Stromal cell of bone marrow (primary cell): Measurements from ENCODE around the gene RP2.

ENCODE experiments used
- DNase-seq: peaks from one replicate; pipeline ENCODE4 v3.0.0-alpha.2; 2012; ENCODE audit warnings: low read depth

The RP2 gene

DNA sequence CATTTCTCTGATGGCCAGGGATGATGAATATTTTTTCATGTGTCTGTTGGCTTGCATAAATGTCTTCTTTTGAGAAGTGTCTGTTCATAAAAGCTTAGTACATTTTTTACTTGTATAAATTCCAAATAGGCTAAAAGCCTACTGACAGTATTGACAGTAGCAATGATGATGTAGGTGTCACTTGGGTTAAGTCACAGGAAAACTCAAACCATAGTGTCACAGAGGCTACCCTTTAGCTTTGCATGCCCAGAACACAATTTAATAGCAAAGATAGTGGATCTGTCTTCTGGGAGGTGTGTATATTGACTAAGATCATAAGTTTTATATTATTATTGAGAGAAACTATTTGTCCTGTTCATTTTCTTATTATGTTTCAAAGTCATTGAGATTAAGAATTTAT lies 8.1 kb downstream of the RP2 start:
- DNase-seq: no peak

DNA sequence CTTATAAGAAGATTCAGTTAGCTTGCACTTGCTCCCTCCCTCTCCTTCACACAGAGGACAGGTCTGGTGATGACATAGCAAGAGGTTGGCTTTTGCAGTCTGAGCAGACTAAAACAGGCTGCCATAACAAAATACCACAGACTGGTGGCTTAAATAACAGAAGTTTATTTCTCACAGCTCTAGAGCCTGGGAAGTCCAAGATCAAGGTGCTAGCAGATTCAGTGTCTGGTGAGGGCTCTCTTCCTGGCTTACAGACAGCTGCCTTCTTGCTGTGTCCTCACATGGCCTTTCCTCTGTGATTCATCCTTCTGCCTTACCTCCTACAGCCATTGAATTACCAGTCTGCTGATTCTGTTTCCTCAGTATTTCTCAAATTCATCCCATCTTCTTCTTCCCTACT lies 13.1 kb downstream of the RP2 start:
- DNase-seq: no peak

DNA sequence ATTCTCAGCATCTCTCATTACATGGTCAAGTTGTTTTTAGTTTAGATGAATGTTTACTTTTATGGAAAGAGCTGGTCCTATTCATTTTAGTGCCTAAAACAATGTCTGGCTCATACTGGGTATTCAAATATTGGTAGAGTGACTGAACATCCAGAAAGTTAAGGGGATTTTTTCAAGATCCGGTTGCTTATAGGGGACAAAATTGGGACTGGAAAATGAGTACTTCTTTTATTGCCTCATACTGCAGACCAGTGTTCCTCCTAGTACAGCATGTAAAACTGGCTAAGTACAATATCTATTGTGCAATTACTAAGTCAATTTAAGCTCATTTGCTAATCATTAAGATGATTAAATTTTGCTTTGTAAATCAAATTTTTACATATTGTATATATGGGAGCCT lies 13.9 kb downstream of the RP2 start:
- no peak for DNase-seq

DNA sequence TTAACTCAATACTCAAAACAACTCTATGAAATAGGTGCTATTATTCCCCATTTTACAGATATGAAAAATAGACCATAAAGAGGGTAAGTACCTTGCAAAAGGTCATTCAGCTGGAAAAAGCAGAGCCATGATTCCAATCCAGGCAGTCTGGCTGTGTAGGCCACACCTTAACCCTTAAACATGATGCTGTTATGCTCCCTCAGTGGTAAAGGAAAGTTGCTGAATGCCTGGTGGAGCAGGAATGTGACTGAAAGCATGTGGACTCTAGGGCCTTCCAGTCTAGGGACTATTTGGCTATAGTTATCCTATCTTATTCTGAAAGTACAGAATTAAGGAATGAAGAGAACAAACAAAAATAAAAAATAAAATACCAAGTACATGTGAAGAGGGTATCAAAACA lies 19.6 kb downstream of the RP2 start:
- DNase-seq: no peak

DNA sequence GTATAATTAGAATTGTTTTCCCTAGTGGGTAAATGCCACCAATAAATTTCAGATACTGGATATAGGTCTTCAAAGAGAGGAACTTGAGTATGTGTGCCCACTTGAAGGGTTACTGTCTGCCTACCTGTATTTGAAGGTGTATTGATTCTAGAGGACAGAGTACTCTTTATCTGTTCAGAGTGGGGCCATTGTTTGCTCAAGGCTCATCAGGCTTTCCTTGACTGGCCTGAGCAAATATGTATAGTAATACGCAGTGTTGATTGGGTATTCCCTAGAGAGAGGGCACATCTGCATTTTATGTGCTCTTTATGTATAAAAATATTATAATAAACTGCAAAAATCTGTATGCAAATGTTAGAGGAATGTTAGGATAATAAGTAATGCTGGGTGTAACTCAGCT lies 23.7 kb downstream of the RP2 start:
- DNase-seq: no peak

DNA sequence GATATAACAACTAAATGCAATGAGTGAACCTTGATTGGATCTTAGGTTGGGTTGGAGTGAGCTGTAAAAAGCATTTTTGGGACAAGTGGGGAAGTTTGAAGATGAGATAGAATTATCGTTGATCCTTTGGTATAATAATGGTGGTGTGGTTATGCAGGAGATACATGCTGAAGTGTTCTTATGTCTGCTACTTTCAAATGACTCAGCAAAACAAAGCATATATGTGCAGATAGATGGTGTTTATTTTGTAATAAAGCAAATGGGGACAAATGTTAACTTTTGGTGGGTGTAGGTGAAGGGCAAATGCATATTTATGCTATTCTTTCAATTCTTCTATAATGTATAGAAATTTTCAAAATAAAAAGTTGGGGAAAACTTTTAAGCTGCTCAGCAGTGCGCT lies 26.2 kb downstream of the RP2 start:
- no peak for DNase-seq

DNA sequence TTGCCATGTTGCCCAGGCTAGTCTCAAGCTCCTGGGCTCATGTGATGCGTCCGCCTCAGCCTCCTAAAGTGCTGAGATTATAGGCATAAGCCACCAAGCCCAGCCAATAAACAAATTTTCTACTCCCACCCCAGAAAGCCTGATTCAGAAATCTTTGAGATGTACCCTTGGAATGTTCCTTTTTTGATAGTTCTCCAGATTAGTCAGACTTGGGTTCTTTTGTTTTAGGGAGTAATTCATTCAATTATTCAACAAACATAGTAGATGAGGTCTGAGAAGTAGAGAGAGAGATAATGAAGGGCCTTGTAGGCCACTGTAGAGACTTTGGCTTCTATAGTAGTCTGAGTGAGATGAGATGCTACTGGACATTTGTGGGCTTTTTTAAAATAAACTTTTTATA lies 27.8 kb downstream of the RP2 start:
- peak; percentile 1 for DNase-seq

DNA sequence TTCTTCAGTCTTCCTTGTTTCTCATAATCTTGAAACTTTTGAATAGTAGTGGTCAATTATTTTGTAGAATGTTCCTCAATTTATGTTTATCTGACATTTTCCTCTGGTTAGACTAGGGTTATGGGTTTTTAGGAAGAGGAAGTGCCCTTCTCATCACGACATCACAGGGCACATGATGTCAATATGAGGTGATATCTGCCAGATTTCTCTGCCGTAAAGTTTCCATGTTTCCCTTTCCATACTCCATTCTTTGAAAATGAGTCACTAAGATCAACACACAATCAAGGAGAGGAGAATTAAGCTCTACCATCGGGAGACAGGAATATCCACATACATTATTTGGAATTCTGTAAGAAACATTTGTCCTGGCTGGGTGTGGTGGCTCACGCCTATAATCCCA lies 28.4 kb downstream of the RP2 start:
- DNase-seq: peak; percentile 36

DNA sequence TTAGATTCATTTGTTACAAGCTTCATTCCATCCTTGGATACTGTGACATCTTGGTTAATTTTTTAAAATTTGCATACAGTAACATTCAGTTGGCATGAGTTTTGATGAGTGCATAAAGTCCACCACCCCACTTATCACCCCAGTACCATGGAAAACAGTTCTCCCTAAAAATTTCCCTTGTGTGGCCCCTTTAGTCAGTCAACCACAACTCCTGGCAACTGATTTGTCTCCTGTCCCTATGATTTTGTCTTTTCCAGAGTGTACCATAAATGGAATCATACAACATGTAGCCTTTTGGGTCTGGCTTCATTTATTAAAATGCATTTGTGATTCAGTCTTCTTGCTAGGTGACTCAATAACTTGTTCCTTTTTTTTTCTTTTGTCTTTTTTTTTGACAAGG lies 29.9 kb downstream of the RP2 start:
- no peak for DNase-seq

DNA sequence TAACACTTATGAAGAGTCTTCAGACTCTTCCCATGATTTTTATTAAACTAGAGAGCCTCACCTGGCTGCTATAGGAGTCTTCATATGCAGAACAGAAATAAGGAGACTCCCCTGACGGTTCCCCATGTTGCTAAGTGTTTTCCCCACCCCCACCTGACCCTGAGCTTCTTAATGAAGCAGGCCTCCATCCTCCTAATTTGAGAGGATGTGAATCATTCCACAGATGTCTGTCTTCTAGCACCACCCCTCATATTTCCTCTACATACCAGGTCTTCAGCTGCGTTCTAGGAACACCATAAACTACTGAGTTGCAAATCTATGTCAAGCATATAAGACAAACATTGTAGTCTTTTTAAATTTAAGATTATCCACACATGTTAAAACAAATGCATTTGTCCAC lies 36.9 kb downstream of the RP2 start:
- DNase-seq: no peak

DNA sequence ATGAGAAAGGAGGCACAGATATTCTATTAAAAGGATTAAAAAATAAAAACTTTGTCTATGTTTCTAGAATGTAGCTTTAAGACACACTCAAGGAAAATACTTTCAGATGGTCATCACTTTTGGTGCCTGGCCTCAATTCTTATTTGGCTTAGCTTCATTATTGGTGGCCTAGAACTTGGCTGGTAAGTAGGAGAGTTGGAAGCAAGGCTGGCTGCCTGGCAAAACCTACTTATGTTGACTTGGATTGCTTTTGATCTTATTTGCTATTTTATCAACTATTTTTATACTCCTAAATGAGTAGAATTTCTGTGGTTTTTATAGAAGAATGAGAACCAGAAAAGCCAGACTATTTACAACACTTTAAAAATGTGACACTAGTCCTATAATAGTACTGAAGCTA lies 40.1 kb downstream of the RP2 start:
- DNase-seq: no peak

DNA sequence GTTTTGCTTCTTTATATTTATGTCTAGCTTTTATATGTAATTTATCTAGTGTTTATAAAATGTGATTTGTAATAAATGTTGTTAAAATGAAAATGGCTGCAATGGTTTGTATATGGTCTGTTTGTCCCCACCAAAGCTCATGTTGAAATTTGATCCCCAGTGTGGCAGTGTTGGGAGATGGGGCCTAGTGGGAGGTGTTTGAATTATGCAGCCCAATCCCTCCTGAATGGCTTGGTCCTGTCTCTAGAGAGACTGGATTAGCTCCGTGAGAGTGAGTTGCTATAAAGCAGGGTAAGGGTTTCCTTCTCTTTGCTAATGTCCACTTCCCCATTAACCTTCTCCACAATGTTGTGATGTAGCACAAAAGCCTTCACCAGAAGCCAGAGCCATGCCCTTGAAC lies 45.4 kb downstream of the RP2 start:
- no peak for DNase-seq

DNA sequence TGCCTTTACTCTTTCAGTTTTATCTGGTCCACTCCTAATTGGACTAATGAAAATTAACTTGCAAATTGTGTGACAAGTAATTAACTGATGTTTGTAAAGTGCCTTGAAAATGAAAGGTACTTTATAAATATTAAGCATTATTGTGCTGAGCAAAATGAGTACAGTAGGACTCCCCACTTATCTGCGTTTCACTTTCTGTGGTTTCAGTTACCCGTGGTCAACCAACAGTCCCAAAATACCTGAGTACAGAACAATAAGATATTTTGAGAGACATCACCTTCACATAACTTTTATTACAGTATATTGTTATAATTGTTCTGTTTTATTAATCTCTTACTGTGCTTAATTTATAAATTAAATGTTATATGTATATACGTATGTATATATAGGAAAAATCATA lies 48.0 kb downstream of the RP2 start:
- no peak for DNase-seq

DNA sequence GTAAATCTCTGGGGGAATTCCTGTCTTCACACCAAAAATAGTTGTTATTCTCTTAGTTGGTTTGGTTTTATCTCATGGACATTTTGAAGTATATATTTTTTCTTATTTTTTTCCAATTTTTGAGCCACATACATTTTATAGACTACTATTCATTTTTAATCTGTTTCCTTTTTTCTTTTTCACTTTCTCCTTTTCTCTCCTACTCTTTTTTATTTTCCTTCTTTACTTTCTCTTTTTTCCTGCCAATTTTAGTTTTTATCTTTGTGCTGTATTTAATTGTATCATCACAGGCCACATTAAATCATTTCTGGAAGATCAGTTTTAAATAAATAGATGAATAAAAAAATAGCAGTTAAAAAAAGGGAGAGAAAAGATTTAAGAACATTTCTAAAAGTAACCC lies 61.4 kb downstream of the RP2 start:
- DNase-seq: no peak

DNA sequence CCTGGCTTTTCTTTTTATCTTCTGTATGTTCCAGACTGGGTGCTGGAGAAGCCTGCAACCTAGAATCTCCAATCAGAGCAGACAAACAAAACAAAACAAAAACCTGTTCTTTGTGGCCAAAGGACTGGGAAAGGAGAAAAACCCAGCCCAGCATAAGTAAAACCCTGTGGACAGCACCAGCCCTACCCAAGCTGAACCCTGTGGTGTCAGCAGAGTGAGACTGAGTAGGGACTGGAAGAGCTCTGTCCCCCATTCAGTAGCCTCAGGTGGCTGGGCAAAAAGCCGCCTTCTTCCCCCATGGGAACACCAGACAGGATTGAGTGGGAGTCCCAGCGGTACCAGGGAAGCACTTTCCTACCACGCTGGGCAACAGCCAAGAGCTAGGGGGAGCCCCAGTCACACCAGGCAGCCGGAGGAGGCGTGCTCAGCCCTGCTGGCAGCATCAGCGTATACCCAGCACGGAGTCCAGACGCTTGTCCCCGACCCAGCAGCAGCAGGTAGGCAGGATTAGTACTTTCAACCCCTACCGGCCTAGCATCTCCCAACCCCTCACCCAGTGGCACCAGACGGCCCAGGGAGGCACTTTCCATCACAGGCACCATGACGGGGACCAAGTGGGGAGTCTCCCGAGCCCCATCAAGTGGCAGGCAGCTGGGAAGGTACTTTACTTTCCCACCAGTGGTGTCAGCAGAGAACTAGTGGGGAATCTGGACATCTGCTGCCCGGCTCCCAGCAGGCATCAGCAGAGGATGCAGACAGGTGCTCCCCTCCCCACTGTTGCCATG lies 66.8 kb downstream of the RP2 start:
- peak; percentile 59 for DNase-seq

DNA sequence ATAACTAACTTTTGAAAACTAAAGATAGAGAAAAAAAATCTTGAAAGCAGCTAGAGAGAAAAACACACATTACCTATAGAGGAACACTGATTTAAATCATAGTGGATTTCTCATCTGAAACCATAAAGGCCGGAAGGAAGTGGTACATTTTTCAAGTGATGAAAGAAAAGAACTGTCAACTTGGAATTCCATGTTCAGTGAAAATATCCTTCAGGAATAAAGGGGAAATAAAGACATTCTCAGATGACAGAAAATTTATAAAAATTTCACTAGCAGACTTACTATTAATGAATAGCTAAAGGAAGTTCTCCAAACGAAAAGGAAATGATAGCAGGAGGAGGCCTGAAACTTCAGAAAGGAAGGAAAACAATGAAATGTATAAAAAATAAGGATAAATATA lies 67.8 kb downstream of the RP2 start:
- DNase-seq: no peak

DNA sequence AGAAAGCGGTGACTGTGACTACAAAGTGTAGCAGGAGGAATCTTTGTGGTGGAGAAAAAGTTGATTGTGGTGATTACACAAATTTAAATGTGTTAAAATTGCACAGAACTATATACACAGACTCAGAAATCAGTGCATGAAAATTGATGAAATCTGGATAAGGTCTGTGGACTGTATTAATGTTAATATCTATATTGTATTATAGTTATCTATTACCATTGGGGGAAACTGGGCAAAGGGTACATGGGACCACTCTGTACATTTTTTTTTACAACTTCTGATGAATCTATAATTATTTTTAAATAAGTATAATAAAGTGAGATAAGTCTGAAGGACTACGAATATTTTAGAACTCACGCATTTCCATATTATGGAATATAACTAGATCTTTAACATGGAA lies 73.6 kb downstream of the RP2 start:
- DNase-seq: no peak

DNA sequence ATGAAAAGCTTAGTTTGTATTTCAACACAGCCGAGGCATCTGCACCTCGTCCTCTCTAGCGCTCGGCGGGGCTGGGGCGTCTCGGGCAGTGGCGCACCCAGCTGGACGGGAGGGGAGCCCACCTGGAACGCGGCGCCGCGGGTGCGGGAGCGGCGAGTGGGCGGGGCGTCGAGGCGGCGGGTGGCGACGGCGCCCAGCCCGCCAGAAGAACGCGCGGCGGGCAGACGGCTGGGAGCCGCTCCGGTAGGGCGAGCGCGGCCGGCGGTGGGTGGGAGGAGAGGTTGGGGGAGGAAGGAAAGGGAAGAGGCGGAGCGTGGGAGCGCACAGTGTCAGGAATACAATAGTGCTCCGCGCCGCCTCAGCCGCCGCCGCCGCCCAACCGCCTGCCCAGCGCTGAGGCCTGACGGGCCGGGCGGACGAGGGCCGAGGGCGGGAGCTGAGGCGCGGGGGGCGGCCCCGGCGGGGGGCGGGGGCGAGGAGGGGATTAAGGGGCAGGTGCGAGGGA lies 75.3 kb downstream of the RP2 start, which contains the start of gene JADE3:
TSS of gene JADE3 (plus strand) at position 324 of the 505 bp plus-strand sequence. CDS start 72,474 bp downstream, outside the sequence.
- peak; percentile 41 for DNase-seq

DNA sequence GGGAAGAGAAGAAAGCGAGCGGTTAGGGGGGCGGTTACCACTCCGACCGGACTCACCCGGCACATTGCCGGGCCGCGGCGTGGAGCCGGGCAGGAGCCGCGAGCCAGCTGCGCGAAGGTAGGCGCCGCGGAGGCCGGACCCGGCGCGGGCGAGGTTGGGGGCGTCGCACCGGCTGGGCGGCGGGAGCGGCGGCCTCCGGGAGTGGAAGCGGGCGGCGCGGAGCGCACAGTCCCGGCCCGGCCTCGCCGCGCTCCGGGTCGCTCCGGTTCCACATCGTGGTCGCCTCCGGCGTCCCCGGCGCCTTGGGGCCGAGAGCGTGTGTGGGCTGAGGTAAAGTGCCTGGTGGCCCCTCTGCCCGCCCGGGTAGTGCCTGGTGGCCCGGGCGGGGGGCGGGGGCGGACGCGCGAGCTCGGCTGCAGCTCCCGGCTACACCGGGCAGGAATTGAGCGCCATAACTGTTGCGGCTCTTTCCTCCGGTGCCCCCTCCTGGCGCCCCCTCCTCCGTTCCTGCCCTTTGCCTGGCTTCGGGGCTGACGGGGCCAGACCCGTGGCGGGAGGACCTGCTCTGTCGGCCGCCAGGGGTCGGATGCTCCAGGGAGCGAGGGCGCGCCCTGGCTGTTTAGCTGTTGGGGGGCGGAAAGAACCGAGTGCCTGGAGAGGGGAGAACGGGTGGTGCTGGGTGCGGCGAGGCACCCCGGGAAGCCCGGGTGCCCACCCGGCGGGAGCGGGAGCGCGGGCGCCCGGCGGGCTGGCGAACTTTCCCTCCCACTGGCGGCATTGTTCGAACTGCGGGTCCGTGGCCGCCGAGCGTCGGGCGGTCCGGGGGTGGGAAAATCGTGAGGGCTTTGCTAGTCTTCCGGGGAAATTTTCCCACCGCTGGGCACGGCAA lies 76.0 kb downstream of the RP2 start:
- DNase-seq: no peak

DNA sequence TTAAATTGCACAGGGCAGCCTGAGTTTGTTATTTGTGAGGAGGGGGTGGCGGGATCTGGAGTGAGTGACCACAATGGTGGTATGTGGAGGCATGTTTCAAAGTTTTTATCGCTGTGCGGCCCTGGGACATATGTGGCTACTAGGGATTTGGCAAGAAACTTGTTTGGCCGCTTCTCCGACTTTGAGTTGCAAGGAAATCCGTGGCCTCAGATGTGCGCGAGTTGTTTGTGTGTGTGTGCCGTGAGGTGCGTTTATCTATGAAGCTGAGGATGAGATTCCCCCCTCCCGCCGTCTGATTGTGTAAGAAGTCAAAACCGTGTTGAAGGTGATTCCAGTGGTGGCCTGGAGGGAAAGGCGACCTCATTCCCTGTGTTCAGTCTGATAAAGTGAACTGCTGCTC lies 76.8 kb downstream of the RP2 start:
- no peak for DNase-seq

DNA sequence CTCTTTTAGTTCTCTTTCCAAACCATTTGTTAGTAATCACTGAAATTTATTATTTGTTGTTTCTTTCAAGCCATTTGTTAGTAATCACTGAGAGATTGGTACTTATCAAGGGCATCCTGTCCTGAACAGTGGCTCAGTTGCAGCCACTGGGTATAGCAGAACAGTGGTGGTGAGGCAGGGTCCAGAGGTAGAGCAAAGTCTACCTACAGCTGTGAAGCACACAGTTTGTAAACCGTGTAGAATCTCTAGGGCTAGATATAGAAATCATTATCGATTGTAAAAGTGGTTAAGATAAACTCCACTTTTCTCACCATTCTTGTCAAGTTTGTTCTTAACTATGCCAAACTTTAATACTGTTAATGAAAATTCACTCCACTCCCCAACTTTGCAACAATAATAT lies 79.4 kb downstream of the RP2 start:
- DNase-seq: no peak

DNA sequence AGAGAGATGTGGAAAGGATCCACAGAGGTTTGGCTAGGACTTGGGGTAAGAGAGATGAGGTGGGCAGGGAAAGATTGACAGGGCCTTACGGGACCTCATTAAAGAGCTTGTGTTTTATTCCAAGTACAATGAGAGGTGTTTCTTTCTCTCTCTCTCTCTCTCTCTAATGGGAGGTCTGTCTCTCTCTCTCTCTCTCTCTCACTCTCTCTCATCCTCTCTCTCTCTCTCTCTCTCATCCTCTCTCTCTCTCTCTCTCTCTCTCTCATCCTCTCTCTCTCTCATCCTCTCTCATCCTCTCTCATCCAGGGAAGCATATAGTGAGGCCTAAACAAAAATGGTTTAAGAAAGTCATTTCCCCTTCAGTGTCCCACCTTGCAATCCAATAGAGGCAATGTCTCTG lies 80.8 kb downstream of the RP2 start:
- DNase-seq: no peak

DNA sequence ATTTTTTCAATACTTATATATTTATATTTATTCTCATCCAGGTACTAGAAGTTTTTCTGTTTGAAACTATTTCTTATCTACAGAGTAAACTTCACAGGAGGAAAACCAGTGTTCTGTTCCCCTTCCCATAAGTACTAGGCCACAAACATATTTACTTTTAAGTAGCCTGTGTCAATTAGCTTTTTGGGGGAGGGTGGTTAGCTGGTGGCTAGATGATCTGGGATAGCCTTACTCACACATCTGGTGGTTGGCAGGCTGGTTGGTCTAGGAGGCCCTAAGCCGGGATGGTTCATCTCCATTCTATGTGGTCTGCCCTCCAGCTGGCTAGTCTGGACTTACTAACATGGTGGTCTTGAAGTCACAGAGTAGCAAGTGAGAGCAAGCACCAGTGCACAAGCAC lies 81.6 kb downstream of the RP2 start:
- DNase-seq: no peak
